Renal cortex interstitium (tissue), 11 donors: ENCODE measurements around the gene XYLT1. TPM values are rescaled to one million over a fixed set of nuclear protein-coding genes. Genes with fewer than 3 reads are reported as not detected.
"Not testable (repeated sequence)": the region's sequence is repeated elsewhere in the genome, so short reads cannot be mapped to it uniquely, and the experiment has no call there.

Source experiments
- DNase-seq, 11 donors: peaks; one replicate each; pipeline ENCODE4 v3.0.0-alpha.2; 2013; ENCODE audit warnings: low read depth in 9 of 11, low spot score in 4 of 11; ENCODE audit errors: extremely low read depth in 1 of 11
- polyA plus RNA-seq, 3 donors: library from polyadenylated mRNA; unstranded; fragments of 120-200 nt; gene quantifications; one replicate each; pipeline ENCODE4 v1.2.1, GENCODE V29; 2013; ENCODE audit not compliant: insufficient read length in 3 of 3

XYLT1 gene
- polyA plus RNA-seq, 3 donors: 6.8 to 10.5 (median 7.8) TPM

GRCh38 chr16:17354685-17355084, 116.1 kb downstream of the XYLT1 start:
- no peak for DNase-seq

- DNase-seq: no peak
Observed at GRCh38 chr16:17354141-17354601, 116.6 kb downstream of the XYLT1 start.

DNA sequence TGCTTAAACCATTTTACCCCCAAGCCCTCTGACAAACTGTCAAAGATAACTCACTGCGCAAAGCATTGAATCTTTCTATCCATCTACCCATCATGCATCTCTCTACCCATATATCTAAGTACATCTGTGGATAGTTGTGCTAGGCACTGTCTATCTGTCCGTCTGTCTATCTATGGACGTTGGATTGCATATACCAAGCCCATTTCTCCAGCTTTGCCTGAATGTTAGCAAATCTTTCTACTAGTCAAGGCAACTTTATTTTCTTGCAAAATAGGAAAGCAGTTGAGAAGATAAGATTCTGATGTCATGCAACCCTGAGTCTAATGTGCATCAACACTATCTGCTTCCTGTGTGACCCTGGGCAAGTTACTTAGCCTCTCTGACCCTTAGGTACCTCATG, 117.2 kb downstream of the XYLT1 start:
- no peak for DNase-seq

- DNase-seq: no peak
Observed at GRCh38 chr16:17351441-17352035, 119.2 kb downstream of the XYLT1 start.

- DNase-seq: no peak
Observed at GRCh38 chr16:17350207-17350606, 120.6 kb downstream of the XYLT1 start.

GRCh38 chr16:17348826-17349225, 121.9 kb downstream of the XYLT1 start:
- DNase-seq: no peak

- no peak for DNase-seq
Observed at GRCh38 chr16:17348042-17348783, 122.5 kb downstream of the XYLT1 start.

DNA sequence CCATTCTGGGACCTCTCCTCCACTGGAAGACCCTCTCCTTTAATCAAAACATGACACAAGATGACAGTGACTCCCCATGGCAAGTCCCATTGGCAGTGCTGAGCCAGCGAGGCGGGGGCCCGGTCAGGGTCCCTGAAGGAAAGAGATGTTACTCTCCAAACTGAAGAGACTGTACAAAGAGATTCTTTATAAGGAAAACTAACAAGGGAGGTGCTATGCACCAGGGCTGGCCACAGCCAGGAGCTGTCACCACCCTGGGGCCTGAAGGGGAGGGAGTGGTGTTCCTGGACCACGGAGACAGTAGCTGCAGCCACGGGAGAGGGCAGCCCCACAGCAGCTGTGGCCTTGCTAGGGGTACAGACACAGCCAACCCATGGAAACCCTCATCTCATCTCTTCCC, 123.1 kb downstream of the XYLT1 start:
- DNase-seq: no peak

- no peak for DNase-seq
Observed at GRCh38 chr16:17346621-17347569, 123.9 kb downstream of the XYLT1 start.

DNA sequence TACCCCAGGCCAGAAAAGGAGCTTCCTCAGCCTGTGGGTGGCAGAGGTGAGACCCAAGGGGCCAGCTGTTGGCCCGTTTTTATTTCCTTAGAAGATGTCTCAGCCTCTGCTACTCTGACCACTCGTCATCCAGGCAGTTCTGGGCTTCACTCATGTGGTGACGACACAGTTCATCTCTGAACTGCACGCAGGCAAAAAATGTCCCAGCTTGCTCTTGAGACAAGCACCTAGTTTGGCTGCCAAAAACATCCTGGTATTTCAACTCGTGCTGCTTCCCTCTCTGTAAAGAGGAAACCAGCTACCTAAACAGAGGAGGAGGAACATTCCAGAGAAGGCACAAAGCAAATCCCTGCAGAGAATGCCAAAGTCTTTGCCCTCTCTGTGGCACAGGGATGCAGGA, 125.7 kb downstream of the XYLT1 start:
- DNase-seq: no peak

DNA sequence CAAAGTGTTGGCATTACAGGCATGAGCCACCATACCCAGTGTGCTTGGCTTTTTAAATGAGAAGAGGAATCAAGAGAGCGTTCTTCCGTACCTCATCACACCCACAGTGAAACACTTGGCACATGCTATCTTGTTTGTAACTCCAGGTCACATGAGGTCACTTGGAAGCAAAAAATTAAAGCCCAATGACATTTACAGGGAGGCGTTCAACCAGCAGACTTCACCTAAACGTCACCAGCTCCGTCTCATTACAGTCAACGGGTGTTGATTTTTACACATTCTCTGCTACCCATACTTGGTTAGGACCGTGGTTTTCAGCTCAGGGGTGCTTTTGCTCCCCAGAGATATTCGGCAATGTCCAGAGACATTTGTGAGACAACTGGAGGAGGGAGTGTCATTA, 127.0 kb downstream of the XYLT1 start:
- DNase-seq: no peak

GRCh38 chr16:17343028-17343427, 127.7 kb downstream of the XYLT1 start:
- no peak for DNase-seq

GRCh38 chr16:17342031-17342430, 128.7 kb downstream of the XYLT1 start:
- no peak for DNase-seq

- DNase-seq: no peak
Observed at GRCh38 chr16:17340804-17341203, 130.0 kb downstream of the XYLT1 start.

- DNase-seq: no peak
Observed at GRCh38 chr16:17339764-17340541, 130.8 kb downstream of the XYLT1 start.

DNA sequence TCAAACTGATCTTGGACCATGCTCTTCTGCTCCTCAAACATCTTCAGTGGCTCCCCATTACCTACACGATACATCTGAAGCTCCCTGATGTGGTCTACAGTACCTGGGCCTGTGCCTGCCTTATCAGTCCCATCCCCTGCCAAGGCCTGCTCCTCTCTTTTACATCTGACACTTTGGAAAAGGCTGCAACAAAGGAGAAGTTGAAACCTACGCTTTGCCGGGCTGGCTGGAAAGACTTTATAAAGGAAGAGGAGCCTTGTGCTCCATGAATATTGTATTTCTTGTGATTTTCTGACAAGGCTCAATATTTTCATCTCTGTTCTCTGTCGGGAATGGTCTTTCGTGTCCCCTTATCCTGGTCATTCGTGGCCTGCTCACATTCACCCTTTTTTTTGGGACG, 132.5 kb downstream of the XYLT1 start:
- no peak for DNase-seq

DNA sequence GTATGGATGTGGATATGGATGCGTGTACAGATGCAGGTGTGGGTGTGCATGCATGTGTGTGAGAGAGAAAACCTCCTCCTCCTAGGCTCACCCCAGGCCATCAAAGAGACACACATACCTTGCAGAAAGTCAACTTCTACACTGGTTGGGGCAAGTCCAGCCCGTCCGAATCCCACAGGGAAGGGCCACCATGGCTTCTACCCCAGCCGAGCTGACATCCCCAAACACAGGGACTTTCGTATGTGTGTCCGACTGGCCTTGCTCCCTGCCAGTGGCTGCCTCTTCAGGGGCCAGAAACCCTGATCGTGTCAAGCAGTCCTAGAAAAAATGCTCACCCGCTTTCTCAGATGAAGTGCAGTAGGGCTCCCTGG, 134.2 kb downstream of the XYLT1 start:
- DNase-seq: no peak

- no peak for DNase-seq
Observed at GRCh38 chr16:17335826-17336529, 134.8 kb downstream of the XYLT1 start.

DNA sequence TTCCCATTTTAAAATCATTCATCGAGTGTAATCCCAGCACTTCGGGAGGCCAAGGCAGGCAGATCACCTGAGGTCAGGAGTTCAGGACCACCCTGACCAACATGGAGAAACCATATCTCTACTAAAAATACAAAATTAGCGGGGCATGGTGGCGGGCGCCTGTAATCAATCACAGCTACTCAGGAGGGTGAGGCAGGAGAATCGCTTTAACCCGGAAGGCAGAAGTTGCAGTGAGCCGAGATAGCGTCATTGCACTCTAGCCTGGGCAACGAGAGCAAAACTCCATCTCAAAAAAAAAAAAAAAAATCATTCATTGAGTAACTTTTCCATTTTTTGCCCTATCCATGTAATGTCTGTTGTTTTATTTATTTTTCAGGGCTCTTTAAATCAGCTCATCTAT, 135.4 kb downstream of the XYLT1 start:
- DNase-seq: not testable (repeated sequence)
